ENCODE measurements around the gene CLEC7A. TPM values are rescaled to one million over a fixed set of nuclear protein-coding genes. Genes with fewer than 3 reads are reported as not detected.

Gene CLEC7A
- total RNA-seq, result 10 to 100 TPM; 25.8 to 33.5 TPM
- 1 to 10 TPM; 2.9 to 4.8 TPM for polyA plus RNA-seq
- long read RNA-seq, donor 1, partial matches to known transcripts, result 0 of 8 reads
- long read RNA-seq, donor 1, other reads (novel, unspliced or antisense), result 6 of 8 reads
- long read RNA-seq, donor 2, partial matches to known transcripts, result 3 of 4 reads
- long read RNA-seq, donor 2, other reads (novel, unspliced or antisense), result 0 of 4 reads

- H3K27ac ChIP-seq (ENCODE audit: low read depth in 1 of 2, low read length in 2 of 2), result no peak within 1 kb of the TSS
- no peak for ATAC-seq (ENCODE audit: low FRiP score)
These were observed at the start of gene CLEC7A for GRCh38 chr12:10130042-10130441. Gene CLEC7A (minus strand): TSS chr12:10130199. CDS start chr12:10130082, 117 bp downstream.

DNA sequence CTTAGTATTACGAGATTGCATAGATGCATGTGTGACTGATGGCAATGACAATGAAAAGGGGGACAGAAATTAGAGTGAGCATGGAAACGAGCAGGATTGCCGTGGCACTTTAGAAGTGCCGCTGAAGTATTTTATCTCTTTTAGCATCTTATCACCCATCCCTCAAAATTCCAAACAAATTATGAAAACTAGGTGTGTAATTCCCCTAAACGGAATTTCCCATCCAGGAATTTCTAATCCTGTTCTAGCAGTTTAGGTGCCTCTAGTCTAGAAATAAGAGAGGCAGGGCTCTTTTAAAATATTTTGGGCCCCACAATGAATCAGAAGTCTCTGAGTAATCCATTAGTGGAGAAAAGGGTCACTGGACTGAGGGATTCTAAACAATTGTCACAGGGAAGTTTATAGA, 49.8 kb upstream of the CLEC7A start:
- no peaks in the 10 kb centered on the region for H3K9me3 ChIP-seq (ENCODE audit: control insufficient read depth, low read length)
- DNase-seq (no peak), ATAC-seq (ENCODE audit: low FRiP score) (no peak)
- WGBS, 2 donors, result 60 to 73% methylated on average over 5 of the region's 5 CpGs
- H3K27me3 ChIP-seq (ENCODE audit: control insufficient read depth in 1 of 2, insufficient read depth in 2 of 2, low read length in 1 of 2), result no peaks in the 10 kb centered on the region
- H3K27ac ChIP-seq (ENCODE audit: low read depth in 1 of 2, low read length in 2 of 2), result no peak overlapping the region
- H3K4me1 ChIP-seq (ENCODE audit: control insufficient read depth in 1 of 2, insufficient read depth in 2 of 2, low read length in 2 of 2), result no peaks in the 10 kb centered on the region
- no peaks in the 10 kb centered on the region for H3K36me3 ChIP-seq (ENCODE audit: control insufficient read depth in 1 of 2, insufficient read depth in 2 of 2, low read length in 1 of 2)
- intact Hi-C loops (cut with DNase I), result no loop called here
- H3K4me3 ChIP-seq (ENCODE audit: low read length in 2 of 2), result no peak overlapping the region

More at GRCh38 chr12:10130042-10130441, at the start of gene CLEC7A:
- WGBS, 2 donors, result 69 to 83% methylated on average over 1 of the region's 1 CpG
- intact Hi-C loops (cut with DNase I), result no loop called here
- H3K4me3 ChIP-seq (ENCODE audit: low read length in 2 of 2), result no peak within 1 kb of the TSS
- DNase-seq, result no peak
- H3K9me3 ChIP-seq (ENCODE audit: control insufficient read depth, low read length), result no peaks in the 10 kb centered on the region
- H3K4me1 ChIP-seq (ENCODE audit: control insufficient read depth in 1 of 2, insufficient read depth in 2 of 2, low read length in 2 of 2), result no peaks in the 10 kb centered on the region
- H3K36me3 ChIP-seq (ENCODE audit: control insufficient read depth in 1 of 2, insufficient read depth in 2 of 2, low read length in 1 of 2), result no peaks in the 10 kb centered on the region
- H3K27me3 ChIP-seq (ENCODE audit: control insufficient read depth in 1 of 2, insufficient read depth in 2 of 2, low read length in 1 of 2), result no peaks in the 10 kb centered on the region

DNA sequence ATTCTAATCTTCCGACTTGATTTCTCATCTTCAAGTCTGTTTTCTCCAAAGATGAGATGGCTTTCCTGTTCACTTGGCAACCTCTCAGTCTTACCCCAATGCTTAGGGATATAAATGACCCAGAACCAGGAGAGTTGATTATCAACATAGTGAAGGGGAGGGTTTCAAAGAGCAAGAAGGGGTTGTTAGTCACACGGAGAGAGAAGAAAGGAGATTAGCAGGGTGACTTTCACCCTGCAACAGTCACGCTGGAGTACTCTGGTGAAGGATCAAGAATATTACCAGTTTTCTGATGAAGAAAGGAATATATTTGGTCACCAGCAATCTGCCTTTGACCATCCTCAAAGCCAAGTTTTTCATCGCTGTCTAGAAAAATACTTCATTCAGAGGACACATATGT, 48.8 kb upstream of the CLEC7A start, which contains the start of gene TMEM52B:
Gene TMEM52B, plus strand, starts transcription at position 212 of the 400 bp plus-strand sequence. CDS start 543 bp downstream, outside the sequence.
- ATAC-seq (ENCODE audit: low FRiP score) (no peak), DNase-seq (no peak)
- Histone ChIP-seq H3K9me3 (ENCODE audit: control insufficient read depth, low read length) (no peaks in the 10 kb centered on the region), H3K27ac (ENCODE audit: low read depth in 1 of 2, low read length in 2 of 2) (no peak within 1 kb of the TSS), H3K27me3 (ENCODE audit: control insufficient read depth in 1 of 2, insufficient read depth in 2 of 2, low read length in 1 of 2) (no peaks in the 10 kb centered on the region), H3K4me1 (ENCODE audit: control insufficient read depth in 1 of 2, insufficient read depth in 2 of 2, low read length in 2 of 2) (no peaks in the 10 kb centered on the region), H3K36me3 (ENCODE audit: control insufficient read depth in 1 of 2, insufficient read depth in 2 of 2, low read length in 1 of 2) (no peaks in the 10 kb centered on the region), H3K4me3 (ENCODE audit: low read length in 2 of 2) (no peak within 1 kb of the TSS)
- 66 to 70% methylated on average over 4 of the region's 4 CpGs for WGBS, 2 donors
- intact Hi-C loops (cut with DNase I), result no loop called here

DNA sequence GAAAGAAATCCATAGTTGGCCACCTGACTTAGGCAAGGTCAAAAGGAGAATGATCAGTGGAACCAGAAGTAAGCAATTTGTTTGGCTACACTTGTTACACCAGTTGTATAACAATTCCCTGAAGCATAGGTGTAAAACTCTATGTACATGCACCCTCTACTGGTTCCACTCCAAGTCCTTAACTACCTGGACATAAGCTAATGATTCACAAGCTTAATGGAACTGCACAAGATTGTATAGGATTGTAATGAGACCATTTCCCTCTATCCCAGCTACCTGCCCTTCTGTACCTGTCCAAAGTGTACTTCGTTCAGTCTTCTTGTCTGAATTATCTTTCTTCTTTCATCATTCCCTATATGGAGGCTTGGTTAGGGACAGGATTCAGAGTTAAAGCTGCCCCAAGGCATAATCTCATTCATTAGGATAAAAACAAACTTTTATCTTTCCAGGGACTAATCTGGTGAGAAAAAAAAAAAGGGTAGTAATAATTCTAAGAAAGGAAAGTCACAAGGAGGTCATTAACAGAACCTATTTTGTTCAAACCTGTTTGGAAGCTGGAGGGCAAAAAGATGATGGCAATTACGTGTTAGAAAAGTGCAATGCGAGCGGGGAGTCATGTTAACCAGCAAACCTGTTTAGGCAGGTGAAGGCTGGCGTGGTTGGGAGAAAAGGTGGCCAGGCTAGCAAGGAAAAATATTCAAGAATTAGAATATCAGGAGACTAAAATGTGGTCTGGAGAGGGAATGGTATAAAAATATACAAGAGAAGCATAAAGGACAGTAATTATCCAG, 46.0 kb upstream of the CLEC7A start:
- DNase-seq (no peak), ATAC-seq (ENCODE audit: low FRiP score) (no peak)
- no peaks in the 10 kb centered on the region for H3K36me3 ChIP-seq (ENCODE audit: control insufficient read depth in 1 of 2, insufficient read depth in 2 of 2, low read length in 1 of 2)
- no peaks in the 10 kb centered on the region for H3K9me3 ChIP-seq (ENCODE audit: control insufficient read depth, low read length)
- WGBS, 2 donors, result 82 to 89% methylated on average over 5 of the region's 5 CpGs
- H3K4me1 ChIP-seq (ENCODE audit: control insufficient read depth in 1 of 2, insufficient read depth in 2 of 2, low read length in 2 of 2), result no peaks in the 10 kb centered on the region
- intact Hi-C loops (cut with DNase I), result no loop called here
- H3K27ac ChIP-seq (ENCODE audit: low read depth in 1 of 2, low read length in 2 of 2), result no peak overlapping the region
- H3K27me3 ChIP-seq (ENCODE audit: control insufficient read depth in 1 of 2, insufficient read depth in 2 of 2, low read length in 1 of 2), result no peaks in the 10 kb centered on the region
- no peak overlapping the region for H3K4me3 ChIP-seq (ENCODE audit: low read length in 2 of 2)

DNA sequence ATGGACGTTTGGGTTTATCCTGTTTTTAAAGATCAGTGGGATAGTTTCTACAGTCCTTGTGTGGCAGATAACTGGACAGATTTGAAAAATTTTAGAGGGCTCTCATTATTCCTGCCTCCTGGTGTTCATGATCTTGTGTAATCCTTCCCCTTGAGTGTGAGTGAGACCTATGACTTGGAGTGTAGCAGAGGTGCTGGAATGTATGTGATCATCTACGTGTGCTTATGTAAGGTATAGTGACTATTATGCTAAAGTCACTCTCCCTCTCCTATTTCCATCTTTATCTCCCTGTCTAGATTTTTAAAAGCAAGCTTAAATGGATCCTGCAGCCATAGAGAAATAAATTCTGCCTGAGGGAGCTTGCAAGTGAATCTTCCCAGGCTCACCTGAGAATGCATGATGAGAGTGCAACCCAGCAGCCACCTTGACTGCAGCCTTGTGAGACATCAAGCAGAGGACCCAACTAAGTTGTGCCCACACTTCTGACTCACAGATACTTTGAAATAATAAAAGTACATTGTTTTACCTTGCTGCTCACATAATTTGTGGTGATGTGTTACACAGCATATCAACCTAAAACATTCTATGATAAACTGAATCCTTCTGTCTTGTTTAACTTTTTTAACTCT, 45.1 kb upstream of the CLEC7A start:
- H3K36me3 ChIP-seq (ENCODE audit: control insufficient read depth in 1 of 2, insufficient read depth in 2 of 2, low read length in 1 of 2), result no peaks in the 10 kb centered on the region
- no peak for ATAC-seq (ENCODE audit: low FRiP score)
- WGBS, 2 donors, result 59 to 62% methylated on average over 2 of the region's 2 CpGs

GRCh38 chr12:10171973-10172728, 42.2 kb upstream of the CLEC7A start, which contains the start of gene OLR1:
Gene OLR1 (minus strand): TSS chr12:10172132. CDS start chr12:10172077, 55 bp downstream.
- 63 to 65% methylated on average over 7 of the region's 7 CpGs for WGBS, 2 donors
- no peaks in the 10 kb centered on the region for H3K4me1 ChIP-seq (ENCODE audit: control insufficient read depth in 1 of 2, insufficient read depth in 2 of 2, low read length in 2 of 2)
- intact Hi-C loops (cut with DNase I), result no loop called here
- H3K27ac ChIP-seq (ENCODE audit: low read depth in 1 of 2, low read length in 2 of 2), result no peak within 1 kb of the TSS
- H3K27me3 ChIP-seq (ENCODE audit: control insufficient read depth in 1 of 2, insufficient read depth in 2 of 2, low read length in 1 of 2), result no peaks in the 10 kb centered on the region
- H3K36me3 ChIP-seq (ENCODE audit: control insufficient read depth in 1 of 2, insufficient read depth in 2 of 2, low read length in 1 of 2), result no peaks in the 10 kb centered on the region
- no peak within 1 kb of the TSS for H3K4me3 ChIP-seq (ENCODE audit: low read length in 2 of 2)
- DNase-seq, result no peak
- no peaks in the 10 kb centered on the region for H3K9me3 ChIP-seq (ENCODE audit: control insufficient read depth, low read length)
- ATAC-seq (ENCODE audit: low FRiP score), result no peak

More for the DNA sequence above, 45.1 kb upstream of the CLEC7A start:
- Histone ChIP-seq H3K27me3 (ENCODE audit: control insufficient read depth in 1 of 2, insufficient read depth in 2 of 2, low read length in 1 of 2) (no peaks in the 10 kb centered on the region), H3K27ac (ENCODE audit: low read depth in 1 of 2, low read length in 2 of 2) (no peak overlapping the region), H3K4me1 (ENCODE audit: control insufficient read depth in 1 of 2, insufficient read depth in 2 of 2, low read length in 2 of 2) (no peaks in the 10 kb centered on the region), H3K4me3 (ENCODE audit: low read length in 2 of 2) (no peak overlapping the region), H3K9me3 (ENCODE audit: control insufficient read depth, low read length) (no peaks in the 10 kb centered on the region)
- intact Hi-C loops (cut with DNase I), result no loop called here
- DNase-seq, result no peak

- Histone ChIP-seq H3K4me3 (ENCODE audit: low read length in 2 of 2) (no peak overlapping the region), H3K36me3 (ENCODE audit: control insufficient read depth in 1 of 2, insufficient read depth in 2 of 2, low read length in 1 of 2) (no peaks in the 10 kb centered on the region), H3K4me1 (ENCODE audit: control insufficient read depth in 1 of 2, insufficient read depth in 2 of 2, low read length in 2 of 2) (no peaks in the 10 kb centered on the region), H3K9me3 (ENCODE audit: control insufficient read depth, low read length) (no peaks in the 10 kb centered on the region), H3K27ac (ENCODE audit: low read depth in 1 of 2, low read length in 2 of 2) (no peak overlapping the region), H3K27me3 (ENCODE audit: control insufficient read depth in 1 of 2, insufficient read depth in 2 of 2, low read length in 1 of 2) (no peaks in the 10 kb centered on the region)
- ATAC-seq (ENCODE audit: low FRiP score) (no peak), DNase-seq (no peak)
- 88 to 94% methylated on average over 5 of the region's 5 CpGs for WGBS, 2 donors
- intact Hi-C loops (cut with DNase I), result no loop called here
These were observed 40.2 kb upstream of the CLEC7A start for GRCh38 chr12:10170216-10170615.

- Histone ChIP-seq H3K9me3 (ENCODE audit: control insufficient read depth, low read length) (no peaks in the 10 kb centered on the region), H3K27me3 (ENCODE audit: control insufficient read depth in 1 of 2, insufficient read depth in 2 of 2, low read length in 1 of 2) (no peaks in the 10 kb centered on the region), H3K27ac (ENCODE audit: low read depth in 1 of 2, low read length in 2 of 2) (no peak overlapping the region), H3K4me1 (ENCODE audit: control insufficient read depth in 1 of 2, insufficient read depth in 2 of 2, low read length in 2 of 2) (no peaks in the 10 kb centered on the region), H3K4me3 (ENCODE audit: low read length in 2 of 2) (no peak overlapping the region), H3K36me3 (ENCODE audit: control insufficient read depth in 1 of 2, insufficient read depth in 2 of 2, low read length in 1 of 2) (no peaks in the 10 kb centered on the region)
- ATAC-seq (ENCODE audit: low FRiP score), result no peak
- no peak for DNase-seq
- intact Hi-C loops (cut with DNase I), result no loop called here
- 22 to 25% methylated on average over 3 of the region's 3 CpGs for WGBS, 2 donors
These were observed 39.1 kb upstream of the CLEC7A start for GRCh38 chr12:10169104-10169503.

All from aorta (tissue), 5 donors.